NB4 (cell line): ENCODE data around the gene NLRX1.
"Not testable (repeated sequence)": the region's sequence is repeated elsewhere in the genome, so short reads cannot be mapped to it uniquely, and the experiment has no call there.

Experiments used
- DNase-seq: peaks from one replicate; pipeline ENCODE4 v3.0.0; 2010; ENCODE audit warnings: low read depth
- H3K4me3 ChIP-seq: one replicate; pipeline ENCODE4 v1.5.1; 2011; ENCODE audit warnings: mild to moderate bottlenecking, low read depth, low read length, moderate library complexity
- CTCF ChIP-seq: IDR thresholded peaks from one replicate; pipeline ENCODE4 v1.5.1; 2012; ENCODE audit warnings: low read depth, low read length
- MAX ChIP-seq: IDR thresholded peaks from 2 replicates; pipeline ENCODE4 v1.6.1; 2011; ENCODE audit warnings: low read depth, low read length
- MYC ChIP-seq: IDR thresholded peaks from 2 replicates; pipeline ENCODE4 v1.6.1; 2011; ENCODE audit warnings: low read depth, low read length
- POLR2A ChIP-seq: IDR thresholded peaks from 2 replicates; pipeline ENCODE4 v1.6.1; 2011; ENCODE audit warnings: mild to moderate bottlenecking; ENCODE audit not compliant: insufficient read length; ENCODE audit errors: extremely low read depth

Gene NLRX1

GRCh38 chr11:119179983-119180382 lies 11.5 kb downstream of the NLRX1 start:
- H3K4me3 ChIP-seq: no peak overlapping the region
- TF ChIP-seq CTCF (no peak), MAX (no peak), POLR2A (no peak), MYC (no peak)
- no peak for DNase-seq

GRCh38 chr11:119180729-119181676 lies 12.5 kb downstream of the NLRX1 start:
- TF ChIP-seq POLR2A (no peak), MYC (no peak), MAX (no peak), CTCF (no peak)
- no peak overlapping the region for H3K4me3 ChIP-seq
- no peak for DNase-seq

- no peak overlapping the region for H3K4me3 ChIP-seq
- TF ChIP-seq MYC (no peak), CTCF (no peak)
- no peak for DNase-seq
Observed at GRCh38 chr11:119181677-119182412, 13.3 kb downstream of the NLRX1 start.

GRCh38 chr11:119184399-119184798 lies 15.9 kb downstream of the NLRX1 start:
- not testable (repeated sequence) for DNase-seq, H3K4me3 ChIP-seq

- no peak overlapping the region for H3K4me3 ChIP-seq
- DNase-seq: no peak
- TF ChIP-seq MAX (no peak), POLR2A (no peak), MYC (no peak), CTCF (no peak)
Observed at GRCh38 chr11:119185981-119186634, 17.6 kb downstream of the NLRX1 start.

- DNase-seq: no peak
- TF ChIP-seq CTCF (no peak), MYC (no peak), MAX (no peak), POLR2A (no peak)
- no peak overlapping the region for H3K4me3 ChIP-seq
Observed at GRCh38 chr11:119187123-119187892, 18.8 kb downstream of the NLRX1 start.
